ENCODE measurements around the gene PAPPA2. TPM values are rescaled to one million over a fixed set of nuclear protein-coding genes. Genes with fewer than 3 reads are reported as not detected.

The PAPPA2 gene
- total and polyA plus RNA-seq, 2 of the 8 experiments (the other 6 are each of a cell fraction or from before 2014, with no cell fraction given), result 0.08 to 0.88 TPM

GRCh38 chr1:176542352-176542751 is 79.4 kb downstream of the PAPPA2 start:
- CTCF ChIA-PET (ENCODE audit: partially characterized antibody), result interaction anchor here (1.2 kb wide), 1 partner anchor 204 kb away, joined by 6 read pairs; no protein-coding TSS in a partner anchor
- Histone ChIP-seq H3K9ac (replicated peaks in 1 of 4; ENCODE audit: extremely low read depth in 1 of 4, low read depth in 3 of 4, low read length in 3 of 4) (no peak overlapping the region), H3K23me2 (ENCODE audit: low read depth, low read length) (no peaks in the 10 kb centered on the region; the same call in 1 of the 2 replicates), H3K27me3 (replicated peaks in 1 of 4; ENCODE audit: control insufficient read depth in 3 of 4, extremely low read depth in 1 of 4, insufficient read depth in 3 of 4, low read length in 3 of 4) (no peaks in the 10 kb centered on the region), H2BK15ac (ENCODE audit: low read length) (no peak overlapping the region), H3K4me2 (ENCODE audit: insufficient read depth in 1 of 2, low read depth in 2 of 2, low read length in 2 of 2) (no peak overlapping the region), H3K79me2 (ENCODE audit: control insufficient read depth in 1 of 2, insufficient read depth in 2 of 2, low read length in 2 of 2) (no peaks in the 10 kb centered on the region), H2BK120ac (replicated peaks; ENCODE audit: low read depth, low read length) (no peak overlapping the region), H3K36me3 (ENCODE audit: control insufficient read depth in 2 of 4, insufficient read depth in 4 of 4, low read length in 3 of 4) (no peaks in the 10 kb centered on the region; a peak in 1 of 8 replicates), H2BK12ac (ENCODE audit: low read depth, low read length) (no peak overlapping the region), H3K4me3 (ENCODE audit: extremely low read depth in 1 of 4, insufficient read depth in 2 of 4, low read depth in 3 of 4, low read length in 4 of 4) (no peak overlapping the region), H3K79me1 (ENCODE audit: low read depth, low read length) (no peaks in the 10 kb centered on the region), H3K14ac (ENCODE audit: insufficient read length) (no peak overlapping the region), H4K20me1 (replicated peaks in 1 of 2; ENCODE audit: control insufficient read depth in 1 of 2, insufficient read depth in 2 of 2, low read length in 2 of 2) (no peaks in the 10 kb centered on the region), H3K9me3 (ENCODE audit: insufficient read depth in 2 of 2, low read depth in 1 of 2, low read length in 1 of 2) (no peaks in the 10 kb centered on the region), H2BK20ac (ENCODE audit: low read length) (no peak overlapping the region), H2AFZ (ENCODE audit: low read length) (no peak overlapping the region), H3K4me1 (replicated peaks in 1 of 4; ENCODE audit: control insufficient read depth in 3 of 4, insufficient read depth in 4 of 4, low read length in 3 of 4) (peaks cover 0 to 8% (median 2%) of the 10 kb centered on the region in 4 experiments; a peak in 2 of 7 replicates), H2AK5ac (ENCODE audit: low read depth, low read length) (no peak overlapping the region), H4K8ac (ENCODE audit: extremely low read depth, insufficient read depth, low read length) (no peak overlapping the region), H4K91ac (replicated peaks; ENCODE audit: insufficient read length, low read length) (no peak overlapping the region), H3K18ac (ENCODE audit: extremely low read depth, low read length) (no peak overlapping the region), H3K27ac (ENCODE audit: low read depth, low read length) (no peak overlapping the region), H3K4ac (replicated peaks; ENCODE audit: insufficient read length, low read depth, low read length) (no peak overlapping the region), H4K5ac (ENCODE audit: insufficient read length, low read depth, low read length) (no peak overlapping the region), H2BK5ac (ENCODE audit: low read depth, low read length) (no peak overlapping the region), H3K56ac (replicated peaks; ENCODE audit: insufficient read length, low read depth, low read length) (no peak overlapping the region), H3K23ac (ENCODE audit: insufficient read length) (no peak overlapping the region)
- no peak for FAIRE-seq
- no peak for TF ChIP-seq RAD21 (IDR thresholded peaks at IDR 0.05 in 1 of 2, conservative IDR thresholded peaks at IDR 0.05 in 1 of 2; ENCODE audit: low read depth in 2 of 2, low read length in 2 of 2)
- no peak for TF ChIP-seq SIRT6 (IDR thresholded peaks at IDR 0.05; ENCODE audit: low read length)
- no peak for TF ChIP-seq TBP (IDR thresholded peaks at IDR 0.05; ENCODE audit: low read depth, low read length)
- TF ChIP-seq SP2 (IDR thresholded peaks at IDR 0.05; ENCODE audit: low read length), result no peak
- TF ChIP-seq ASH2L (IDR thresholded peaks at IDR 0.05; ENCODE audit: low read length), result no peak
- no peak for TF ChIP-seq MAFK (IDR thresholded peaks at IDR 0.05; ENCODE audit: low read depth, low read length)
- TF ChIP-seq SRF (IDR thresholded peaks at IDR 0.05; ENCODE audit: low read depth, low read length), result no peak
- TF ChIP-seq ZNF274 (IDR thresholded peaks at IDR 0.05; ENCODE audit: borderline replicate concordance, extremely low read depth, low read length), result no peak
- no peak for TF ChIP-seq CHD2 (IDR thresholded peaks at IDR 0.05; ENCODE audit: low read length)
- no peak for TF ChIP-seq SP1 (IDR thresholded peaks at IDR 0.05; ENCODE audit: low read depth, low read length)
- no peak for TF ChIP-seq EP300 (IDR thresholded peaks at IDR 0.05; ENCODE audit: borderline replicate concordance in 1 of 2, low read depth in 2 of 2, low read length in 2 of 2)
- TF ChIP-seq EZH2 (IDR thresholded peaks at IDR 0.05; ENCODE audit: low read depth, low read length, severe bottlenecking), result no peak
- no peak for TF ChIP-seq KDM5A (IDR thresholded peaks at IDR 0.05; ENCODE audit: low read length)
- no peak for TF ChIP-seq CTBP2 (IDR thresholded peaks at IDR 0.05; ENCODE audit: borderline replicate concordance, insufficient read depth, insufficient read length, low read length)
- POLR2A ChIA-PET (ENCODE audit: partially characterized antibody), result no interaction called here
- DNase-seq (ENCODE audit: low read depth in 1 of 2, low spot score in 2 of 2), result no peak
- WGBS, 2 experiments (ENCODE audit: extremely low coverage in 1 of 2, insufficient coverage in 1 of 2, insufficient read length in 1 of 2, insufficient replicate concordance in 2 of 2, low coverage in 1 of 2, low lambda C conversion rate in 2 of 2, missing lambda C conversion rate in 1 of 2), result 93% methylated on average over 2 of the region's 2 CpGs; no CpG with 5 or more reads in 1 of the 2 experiments
